GM21786 (cell line): ENCODE measurements around the gene ELL.
"Not testable (repeated sequence)": the region's sequence is repeated elsewhere in the genome, so short reads cannot be mapped to it uniquely, and the experiment has no call there.

ENCODE experiments used
- ATAC-seq: cut with Tn5 transposase; IDR thresholded peaks from one replicate; pipeline ENCODE4 v1.9.1; 2021; ENCODE audit not compliant: unreplicated experiment

The ELL gene

GRCh38 chr19:18521692-18522123 is at the start of gene ELL:
Gene ELL (minus strand): TSS chr19:18522070. CDS start chr19:18522055, 15 bp downstream.
- ATAC-seq = no peak

- no peak for ATAC-seq
These were observed 46.5 kb upstream of the ELL start for GRCh38 chr19:18568367-18568766.

GRCh38 chr19:18566953-18567352 is 45.1 kb upstream of the ELL start:
- no peak for ATAC-seq

GRCh38 chr19:18562086-18562485 is 40.2 kb upstream of the ELL start:
- no peak for ATAC-seq

GRCh38 chr19:18559685-18560084 is 37.8 kb upstream of the ELL start:
- no peak for ATAC-seq

- no peak for ATAC-seq
These were observed 36.7 kb upstream of the ELL start for GRCh38 chr19:18558604-18559003.

- ATAC-seq = peak; percentile 8
These were observed 36.3 kb upstream of the ELL start for GRCh38 chr19:18558202-18558555.

GRCh38 chr19:18557411-18558201 is 35.7 kb upstream of the ELL start, which contains the start of gene KXD1:
Gene KXD1 (plus strand): TSS chr19:18557870. CDS start chr19:18562057, 4,187 bp downstream.
- peak; percentile 88 for ATAC-seq

GRCh38 chr19:18551631-18552030 is 29.8 kb upstream of the ELL start:
- no peak for ATAC-seq

- ATAC-seq = peak; percentile 74
These were observed 22.1 kb upstream of the ELL start for GRCh38 chr19:18543814-18544475.

GRCh38 chr19:18542941-18543813 is 21.3 kb upstream of the ELL start, which contains the start of gene FKBP8:
Gene FKBP8 (minus strand): TSS chr19:18543573. CDS start chr19:18541970, 1,603 bp downstream.
- peak; percentile 78 for ATAC-seq

GRCh38 chr19:18541992-18542940 is 20.4 kb upstream of the ELL start:
- no peak for ATAC-seq

- no peak for ATAC-seq
These were observed 19.6 kb upstream of the ELL start for GRCh38 chr19:18541258-18541991.

- ATAC-seq = not testable (repeated sequence)
These were observed 18.3 kb upstream of the ELL start for GRCh38 chr19:18540200-18540599.

GRCh38 chr19:18539372-18539771 is 17.5 kb upstream of the ELL start:
- no peak for ATAC-seq

GRCh38 chr19:18538115-18538514 is 16.2 kb upstream of the ELL start:
- no peak for ATAC-seq

- ATAC-seq = no peak
These were observed 15.6 kb upstream of the ELL start for GRCh38 chr19:18537431-18537830.

- no peak for ATAC-seq
These were observed 14.6 kb upstream of the ELL start for GRCh38 chr19:18536475-18536874.

- ATAC-seq = no peak
These were observed 11.2 kb upstream of the ELL start for GRCh38 chr19:18533058-18533457.
